Measurements from ENCODE around the gene PISD. TPM values are rescaled to one million over a fixed set of nuclear protein-coding genes. Genes with fewer than 3 reads are reported as not detected.

The PISD gene
- total RNA-seq, 4 donors from 2014 or later = 21.4 to 34.0 (median 30.6) TPM

DNA sequence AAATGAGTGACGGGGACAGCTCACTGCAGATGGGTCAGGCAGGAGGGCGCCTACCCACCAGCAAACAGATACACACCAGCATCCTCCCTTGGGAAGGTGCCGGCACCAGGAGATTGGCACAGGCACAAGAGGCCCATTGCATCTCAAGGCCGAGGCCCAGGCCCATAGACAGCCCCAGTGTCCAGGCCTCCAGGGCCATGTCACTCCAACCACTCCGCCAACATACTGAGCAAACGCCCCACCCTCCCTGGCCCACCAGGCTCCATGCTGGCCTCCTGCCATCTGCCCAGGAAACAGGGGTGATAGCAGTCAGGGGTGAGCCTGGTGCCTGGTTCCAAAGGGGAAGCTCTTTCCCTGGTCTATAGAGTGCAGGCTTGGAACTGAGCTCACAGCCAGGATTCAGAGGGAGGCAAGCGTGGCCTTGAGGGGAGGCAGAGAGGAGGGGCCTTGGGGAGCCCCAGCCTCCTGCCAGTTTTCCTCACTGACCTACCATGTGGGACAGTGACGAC, 34.7 kb downstream of the PISD start:
- H3K36me3 ChIP-seq = peaks cover 0 to 27% (median 3%) of the 10 kb centered on the region in 3 donors
- H3K27me3 ChIP-seq = no peaks in the 10 kb centered on the region
- intact Hi-C loops (cut with DNase I) = no loop called here
- peak overlapping the region in 3 of 4 donors; percentile 9 to 49 (median 39) for H3K27ac ChIP-seq
- peaks cover 28 to 87% (median 39%) of the 10 kb centered on the region in 3 donors for H3K4me1 ChIP-seq
- H3K9me3 ChIP-seq = no peaks in the 10 kb centered on the region
- 86% methylated on average over 2 of the region's 8 CpGs; no CpG with 5 or more reads in 1 of the 2 donors for WGBS, 2 donors
- no peak for TF ChIP-seq POLR2A (IDR thresholded peaks at IDR 0.05)
- TF ChIP-seq, protein P1, sequence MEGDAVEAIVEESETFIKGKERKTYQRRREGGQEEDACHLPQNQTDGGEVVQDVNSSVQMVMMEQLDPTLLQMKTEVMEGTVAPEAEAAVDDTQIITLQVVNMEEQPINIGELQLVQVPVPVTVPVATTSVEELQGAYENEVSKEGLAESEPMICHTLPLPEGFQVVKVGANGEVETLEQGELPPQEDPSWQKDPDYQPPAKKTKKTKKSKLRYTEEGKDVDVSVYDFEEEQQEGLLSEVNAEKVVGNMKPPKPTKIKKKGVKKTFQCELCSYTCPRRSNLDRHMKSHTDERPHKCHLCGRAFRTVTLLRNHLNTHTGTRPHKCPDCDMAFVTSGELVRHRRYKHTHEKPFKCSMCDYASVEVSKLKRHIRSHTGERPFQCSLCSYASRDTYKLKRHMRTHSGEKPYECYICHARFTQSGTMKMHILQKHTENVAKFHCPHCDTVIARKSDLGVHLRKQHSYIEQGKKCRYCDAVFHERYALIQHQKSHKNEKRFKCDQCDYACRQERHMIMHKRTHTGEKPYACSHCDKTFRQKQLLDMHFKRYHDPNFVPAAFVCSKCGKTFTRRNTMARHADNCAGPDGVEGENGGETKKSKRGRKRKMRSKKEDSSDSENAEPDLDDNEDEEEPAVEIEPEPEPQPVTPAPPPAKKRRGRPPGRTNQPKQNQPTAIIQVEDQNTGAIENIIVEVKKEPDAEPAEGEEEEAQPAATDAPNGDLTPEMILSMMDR (IDR thresholded peaks at IDR 0.05) = no peak
- no peak for DNase-seq
- no peak overlapping the region for H3K4me3 ChIP-seq

DNA sequence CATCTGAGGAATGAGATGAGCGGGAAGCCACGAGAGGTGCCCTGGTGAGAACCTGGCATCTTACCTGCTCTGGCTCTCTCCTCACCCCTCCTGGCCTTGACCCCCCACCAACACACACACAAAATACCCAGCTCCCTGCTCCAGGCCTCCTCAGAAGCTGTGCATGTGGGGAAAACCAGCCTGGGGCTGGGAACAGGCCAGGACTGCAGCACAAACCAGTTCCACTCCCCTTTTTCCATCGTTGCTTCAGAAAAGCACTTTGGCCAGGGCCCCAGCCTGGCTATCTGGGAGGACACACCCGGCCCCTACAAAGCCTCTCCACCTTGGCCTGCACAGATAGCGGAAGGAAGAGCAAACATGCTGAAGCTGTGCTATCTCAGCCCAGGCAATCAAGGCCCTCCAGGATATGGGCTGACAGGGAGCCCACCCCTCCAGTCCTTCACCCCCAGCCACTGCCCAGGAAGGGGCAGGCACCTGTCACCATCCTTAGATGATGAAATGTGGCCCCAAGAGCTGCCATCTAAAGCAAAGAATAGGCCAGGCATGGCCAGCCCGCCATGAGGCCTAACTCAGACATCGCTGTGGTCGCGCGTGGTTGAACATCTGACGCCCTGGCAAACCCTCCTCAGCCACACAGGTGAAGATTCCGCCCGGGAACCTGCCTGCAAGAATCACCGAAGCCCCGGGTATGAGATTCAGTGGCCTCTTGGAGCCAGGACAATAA, 35.4 kb downstream of the PISD start:
- Histone ChIP-seq H3K4me1 (peaks cover 28 to 82% (median 39%) of the 10 kb centered on the region in 3 donors), H3K36me3 (peaks cover 0 to 34% (median 4%) of the 10 kb centered on the region in 3 donors), H3K9me3 (no peaks in the 10 kb centered on the region), H3K27ac (peak overlapping the region; percentile 9 to 49 (median 33)), H3K27me3 (no peaks in the 10 kb centered on the region), H3K4me3 (no peak overlapping the region)
- 55 to 69% methylated on average over 11 to 13 of the region's 15 CpGs for WGBS, 2 donors
- no peak for DNase-seq
- intact Hi-C loops (cut with DNase I) = no loop called here
- TF ChIP-seq, protein P1 (IDR thresholded peaks at IDR 0.05) = no peak
- no peak for TF ChIP-seq POLR2A (IDR thresholded peaks at IDR 0.05)

DNA sequence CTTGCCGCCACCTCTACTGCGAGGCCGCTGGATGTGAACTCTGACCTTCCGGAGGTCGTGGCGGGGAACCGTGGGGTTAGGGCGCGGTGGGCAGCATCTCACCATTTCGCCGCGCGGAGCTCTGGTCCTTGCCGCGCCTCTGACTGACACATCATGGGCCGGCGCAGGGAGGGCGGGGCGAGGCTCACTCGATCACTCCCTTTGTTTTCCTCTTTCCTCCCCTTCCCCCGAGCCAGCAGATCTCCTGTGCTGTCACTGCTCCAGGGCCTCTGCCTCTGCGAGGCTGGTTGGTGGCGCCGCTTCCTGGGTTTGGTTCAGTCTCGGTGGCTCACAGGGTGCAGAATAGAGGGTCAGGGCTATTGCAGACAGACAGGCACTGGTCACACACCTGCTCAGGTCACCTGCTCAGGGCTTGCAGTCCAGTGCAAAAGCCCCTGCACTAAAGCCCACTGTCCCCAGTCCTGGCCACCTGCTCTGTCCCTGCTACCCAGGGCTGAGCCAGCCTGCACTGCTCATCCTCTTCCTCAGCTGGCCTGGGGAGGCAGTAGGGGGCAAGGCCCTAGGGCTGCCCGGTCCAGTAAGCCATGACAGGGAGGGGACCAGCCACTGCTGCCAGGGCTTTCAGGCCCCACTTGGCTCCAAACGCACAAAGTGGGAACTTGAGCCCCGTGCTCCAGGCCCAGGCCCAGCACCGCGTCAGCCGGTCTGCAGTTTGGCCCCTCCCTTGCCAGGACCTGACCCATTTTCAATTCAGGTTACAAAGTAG, 36.2 kb downstream of the PISD start:
- H3K4me1 ChIP-seq = peaks cover 22 to 74% (median 32%) of the 10 kb centered on the region in 3 donors
- no peak for DNase-seq
- no peaks in the 10 kb centered on the region for H3K27me3 ChIP-seq
- no peaks in the 10 kb centered on the region for H3K9me3 ChIP-seq
- WGBS, 2 donors = 45 to 51% methylated on average over 2 to 16 of the region's 31 CpGs
- no peak for TF ChIP-seq POLR2A (IDR thresholded peaks at IDR 0.05)
- TF ChIP-seq, protein P1 (IDR thresholded peaks at IDR 0.05) = no peak
- H3K4me3 ChIP-seq = peak overlapping the region in 2 of 4 donors; percentile 13 to 29
- H3K36me3 ChIP-seq = peaks cover 5 to 42% (median 10%) of the 10 kb centered on the region in 3 donors
- intact Hi-C loops (cut with DNase I) = no loop called here
- peak overlapping the region; percentile 2 to 49 (median 33) for H3K27ac ChIP-seq

DNA sequence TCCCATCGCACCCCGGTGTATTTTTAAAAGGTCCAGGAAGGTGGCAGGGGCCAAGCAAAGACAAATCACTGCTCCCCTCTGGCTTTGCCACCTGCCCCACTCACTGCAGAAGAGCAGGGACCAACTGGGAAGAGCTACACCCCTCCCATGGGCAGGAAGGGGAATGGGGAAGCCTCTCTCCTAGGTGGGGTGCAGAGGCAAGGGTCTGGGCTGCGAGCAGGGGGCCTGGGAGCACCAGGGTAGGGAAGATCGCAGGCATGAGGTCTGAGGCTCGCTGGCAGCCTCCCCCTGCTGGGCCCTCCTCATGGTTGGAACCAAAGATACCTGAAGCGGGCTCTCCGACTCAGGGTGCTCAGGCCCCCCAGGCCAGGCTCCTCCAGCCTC, 36.8 kb downstream of the PISD start:
- Histone ChIP-seq H3K27me3 (no peaks in the 10 kb centered on the region), H3K4me3 (peak overlapping the region in 2 of 4 donors; percentile 13 to 29), H3K4me1 (peaks cover 22 to 68% (median 30%) of the 10 kb centered on the region in 3 donors), H3K27ac (peak overlapping the region in 1 of 4 donors; percentile 49), H3K9me3 (no peaks in the 10 kb centered on the region), H3K36me3 (peaks cover 9 to 48% (median 16%) of the 10 kb centered on the region in 3 donors)
- TF ChIP-seq, protein P1 (IDR thresholded peaks at IDR 0.05) = no peak
- TF ChIP-seq POLR2A (IDR thresholded peaks at IDR 0.05) = no peak
- intact Hi-C loops (cut with DNase I) = no loop called here
- DNase-seq = no peak
- WGBS, 2 donors = 100% methylated on average over 2 of the region's 7 CpGs; no CpG with 5 or more reads in 1 of the 2 donors

All from esophagus squamous epithelium (tissue), 5 donors.